Activated T-cell treated with anti-CD3 and anti-CD28 coated beads for 48 hours (primary cell): ENCODE measurements around the gene SOAT1.
A peak's percentile ranks its signal among the peaks of the same experiment; 100 is the strongest.
"Not testable (repeated sequence)": the region's sequence is repeated elsewhere in the genome, so short reads cannot be mapped to it uniquely, and the experiment has no call there.

Source experiments
- DNase-seq: peaks from one replicate; pipeline ENCODE4 v3.0.0-alpha.2; 2020; ENCODE audit warnings: low read depth

The SOAT1 gene

GRCh38 chr1:179353546-179353945, 59.9 kb downstream of the SOAT1 start:
- DNase-seq = no peak

DNA sequence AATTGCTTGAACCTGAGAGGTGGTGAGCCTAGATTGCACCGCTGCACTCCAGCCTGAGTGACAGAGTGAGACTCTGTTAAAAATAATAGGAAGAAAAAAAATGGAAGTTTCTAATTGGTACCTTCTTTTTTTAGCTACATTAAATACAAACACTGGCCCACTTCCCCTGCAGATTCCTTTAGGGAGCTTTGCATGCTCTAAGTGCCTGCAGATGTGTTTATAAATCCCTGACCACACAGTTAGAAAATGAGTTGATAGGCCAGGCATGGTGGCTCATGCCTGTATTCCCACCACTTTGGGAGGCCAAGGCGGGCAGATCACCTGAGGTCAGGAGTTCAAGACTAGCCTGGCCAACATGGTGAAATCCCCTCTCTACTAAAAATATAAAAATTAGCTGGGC, 68.0 kb downstream of the SOAT1 start:
- not testable (repeated sequence) for DNase-seq

GRCh38 chr1:179365342-179366092, 71.9 kb downstream of the SOAT1 start, which contains the start of gene AXDND1:
Gene AXDND1, plus strand, starts transcription at chr1:179365971. Its CDS starts 539 bp downstream, at chr1:179366510.
- DNase-seq = peak; percentile 80

DNA sequence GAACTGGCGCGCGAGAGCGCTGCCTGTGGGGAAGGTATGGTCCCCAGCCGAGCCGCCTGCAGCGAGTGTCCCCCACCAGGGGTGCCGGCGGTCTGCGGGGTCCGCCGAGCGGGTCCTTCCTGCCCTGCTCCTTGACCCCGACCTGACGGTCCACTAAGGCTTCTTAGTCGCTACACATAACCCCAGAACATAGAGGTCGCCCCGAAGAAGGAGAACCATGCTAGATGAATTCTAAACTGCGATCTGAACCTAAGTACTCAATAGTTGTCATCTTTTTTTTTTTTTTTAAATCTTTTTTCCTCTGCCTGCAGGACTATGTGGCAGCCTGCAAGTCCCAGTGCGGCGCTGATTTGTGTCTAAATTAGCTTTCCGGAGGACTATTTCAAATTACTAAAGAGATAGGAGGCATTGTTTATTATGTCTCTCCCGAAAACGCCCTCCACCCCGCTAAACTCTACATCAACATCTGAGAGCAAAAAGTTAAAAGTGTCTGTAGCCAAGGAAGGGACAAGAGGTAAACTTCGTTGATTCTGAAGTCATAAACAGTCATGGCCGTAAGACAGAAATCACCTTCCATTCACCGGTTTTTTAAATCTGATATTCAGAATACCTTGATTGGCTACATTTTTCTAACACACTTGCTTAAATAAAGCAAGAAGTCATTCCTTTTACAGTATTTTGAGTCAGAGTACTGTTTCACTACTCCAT, 72.7 kb downstream of the SOAT1 start:
- DNase-seq = no peak

GRCh38 chr1:179369751-179370341, 76.2 kb downstream of the SOAT1 start:
- no peak for DNase-seq

GRCh38 chr1:179372160-179372559, 78.6 kb downstream of the SOAT1 start:
- DNase-seq = no peak

GRCh38 chr1:179376223-179376622, 82.6 kb downstream of the SOAT1 start:
- DNase-seq = no peak

DNA sequence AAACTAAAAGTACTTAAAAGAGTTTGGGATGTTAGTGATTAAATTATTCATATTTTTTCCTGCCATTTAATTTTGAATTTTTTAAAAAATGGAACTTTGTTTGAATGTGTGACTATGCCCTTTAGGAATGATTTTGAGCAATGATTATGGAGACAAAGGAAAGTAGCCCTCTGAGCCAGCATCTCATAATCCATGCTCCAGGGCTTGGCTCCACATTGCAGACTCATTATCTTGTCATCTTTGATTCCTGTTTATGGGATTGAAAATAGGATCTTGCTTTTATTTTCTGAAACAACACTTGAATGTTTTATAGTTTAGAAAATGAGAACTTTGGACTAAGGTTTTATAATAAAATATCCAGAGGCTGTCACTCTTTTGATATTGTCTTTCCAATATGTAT, 86.7 kb downstream of the SOAT1 start:
- DNase-seq = no peak

- no peak for DNase-seq
Measured at GRCh38 chr1:179384027-179384426, 90.4 kb downstream of the SOAT1 start.

DNA sequence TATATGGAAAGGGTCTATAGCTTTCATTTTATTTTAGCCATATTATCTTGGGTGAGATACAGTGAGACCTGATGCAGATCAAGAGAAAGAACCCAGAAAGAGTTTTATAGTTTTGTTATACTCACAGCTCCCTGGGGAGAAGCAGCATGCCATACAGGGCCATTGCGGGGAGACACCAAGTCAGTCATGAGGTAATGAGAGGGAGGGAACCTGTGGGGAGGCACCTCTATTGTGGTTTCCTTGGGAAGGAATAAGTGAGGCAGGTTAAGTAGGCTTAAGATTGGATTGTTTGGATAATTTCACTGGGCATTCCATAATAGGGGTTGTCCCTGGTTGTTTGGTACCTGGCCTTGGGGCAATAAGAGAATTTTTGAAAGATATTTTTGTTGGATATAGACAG, 91.9 kb downstream of the SOAT1 start:
- no peak for DNase-seq

DNA sequence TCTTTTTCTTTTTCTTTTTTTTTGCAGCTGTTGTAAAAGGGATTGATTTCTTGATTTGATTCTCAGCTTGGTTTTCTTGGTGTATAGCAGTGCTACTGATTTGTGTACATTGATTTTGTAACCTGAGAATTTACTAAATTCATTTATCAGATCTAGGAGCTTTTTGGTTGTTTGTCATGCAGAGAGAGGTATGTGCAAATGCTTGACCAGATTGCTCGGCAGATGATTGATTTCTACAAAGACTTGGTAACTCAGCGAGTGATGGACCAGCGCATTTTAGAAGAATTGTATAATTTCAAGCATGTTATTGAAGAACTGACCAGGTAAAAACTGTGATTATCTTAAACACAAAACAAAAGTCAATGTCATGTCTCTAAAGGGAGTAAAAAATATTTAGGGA, 100.1 kb downstream of the SOAT1 start:
- no peak for DNase-seq

GRCh38 chr1:179399399-179399798, 105.8 kb downstream of the SOAT1 start:
- DNase-seq = not testable (repeated sequence)
